ENCODE measurements around the gene SERPINA5. TPM values are rescaled to one million over a fixed set of nuclear protein-coding genes. Genes with fewer than 3 reads are reported as not detected.

SERPINA5 gene
- polyA plus RNA-seq, 1 donor from 2014 or later = not detected

DNA sequence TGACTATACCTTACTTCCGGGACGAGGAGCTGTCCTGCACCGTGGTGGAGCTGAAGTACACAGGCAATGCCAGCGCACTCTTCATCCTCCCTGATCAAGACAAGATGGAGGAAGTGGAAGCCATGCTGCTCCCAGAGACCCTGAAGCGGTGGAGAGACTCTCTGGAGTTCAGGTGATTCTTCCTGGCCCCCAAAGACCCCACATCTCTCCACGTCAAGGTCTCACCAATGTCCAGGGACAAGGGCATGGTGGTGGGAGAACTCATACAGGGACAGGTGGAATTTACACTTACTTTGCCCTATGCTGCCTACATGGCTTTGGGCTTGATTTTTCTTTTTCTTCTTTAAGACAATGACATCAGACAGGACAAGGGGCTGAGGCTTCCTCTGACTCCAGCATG, 38.1 kb downstream of the SERPINA5 start:
- no peak for TF ChIP-seq TAF1 (IDR thresholded peaks at IDR 0.05; ENCODE audit: low read depth)
- no peak for TF ChIP-seq SMC3 (conservative IDR thresholded peaks at IDR 0.05; ENCODE audit: poor library complexity)
- TF ChIP-seq, protein P1, sequence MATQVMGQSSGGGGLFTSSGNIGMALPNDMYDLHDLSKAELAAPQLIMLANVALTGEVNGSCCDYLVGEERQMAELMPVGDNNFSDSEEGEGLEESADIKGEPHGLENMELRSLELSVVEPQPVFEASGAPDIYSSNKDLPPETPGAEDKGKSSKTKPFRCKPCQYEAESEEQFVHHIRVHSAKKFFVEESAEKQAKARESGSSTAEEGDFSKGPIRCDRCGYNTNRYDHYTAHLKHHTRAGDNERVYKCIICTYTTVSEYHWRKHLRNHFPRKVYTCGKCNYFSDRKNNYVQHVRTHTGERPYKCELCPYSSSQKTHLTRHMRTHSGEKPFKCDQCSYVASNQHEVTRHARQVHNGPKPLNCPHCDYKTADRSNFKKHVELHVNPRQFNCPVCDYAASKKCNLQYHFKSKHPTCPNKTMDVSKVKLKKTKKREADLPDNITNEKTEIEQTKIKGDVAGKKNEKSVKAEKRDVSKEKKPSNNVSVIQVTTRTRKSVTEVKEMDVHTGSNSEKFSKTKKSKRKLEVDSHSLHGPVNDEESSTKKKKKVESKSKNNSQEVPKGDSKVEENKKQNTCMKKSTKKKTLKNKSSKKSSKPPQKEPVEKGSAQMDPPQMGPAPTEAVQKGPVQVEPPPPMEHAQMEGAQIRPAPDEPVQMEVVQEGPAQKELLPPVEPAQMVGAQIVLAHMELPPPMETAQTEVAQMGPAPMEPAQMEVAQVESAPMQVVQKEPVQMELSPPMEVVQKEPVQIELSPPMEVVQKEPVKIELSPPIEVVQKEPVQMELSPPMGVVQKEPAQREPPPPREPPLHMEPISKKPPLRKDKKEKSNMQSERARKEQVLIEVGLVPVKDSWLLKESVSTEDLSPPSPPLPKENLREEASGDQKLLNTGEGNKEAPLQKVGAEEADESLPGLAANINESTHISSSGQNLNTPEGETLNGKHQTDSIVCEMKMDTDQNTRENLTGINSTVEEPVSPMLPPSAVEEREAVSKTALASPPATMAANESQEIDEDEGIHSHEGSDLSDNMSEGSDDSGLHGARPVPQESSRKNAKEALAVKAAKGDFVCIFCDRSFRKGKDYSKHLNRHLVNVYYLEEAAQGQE (IDR thresholded peaks at IDR 0.05; ENCODE audit: borderline replicate concordance) = no peak
- no peak for TF ChIP-seq RAD21 (conservative IDR thresholded peaks at IDR 0.05)
- TF ChIP-seq EZH2 (IDR thresholded peaks at IDR 0.05; ENCODE audit: borderline replicate concordance, insufficient read depth, low read length, poor library complexity, severe bottlenecking) = no peak
- no peak for TF ChIP-seq MXI1 (conservative IDR thresholded peaks at IDR 0.05; ENCODE audit: poor library complexity, severe bottlenecking)
- no peak for TF ChIP-seq POLR2AphosphoS5 (IDR thresholded peaks at IDR 0.05)
- no peak for TF ChIP-seq EP300 (conservative IDR thresholded peaks at IDR 0.05; ENCODE audit: poor library complexity, severe bottlenecking)
- TF ChIP-seq, protein P2, sequence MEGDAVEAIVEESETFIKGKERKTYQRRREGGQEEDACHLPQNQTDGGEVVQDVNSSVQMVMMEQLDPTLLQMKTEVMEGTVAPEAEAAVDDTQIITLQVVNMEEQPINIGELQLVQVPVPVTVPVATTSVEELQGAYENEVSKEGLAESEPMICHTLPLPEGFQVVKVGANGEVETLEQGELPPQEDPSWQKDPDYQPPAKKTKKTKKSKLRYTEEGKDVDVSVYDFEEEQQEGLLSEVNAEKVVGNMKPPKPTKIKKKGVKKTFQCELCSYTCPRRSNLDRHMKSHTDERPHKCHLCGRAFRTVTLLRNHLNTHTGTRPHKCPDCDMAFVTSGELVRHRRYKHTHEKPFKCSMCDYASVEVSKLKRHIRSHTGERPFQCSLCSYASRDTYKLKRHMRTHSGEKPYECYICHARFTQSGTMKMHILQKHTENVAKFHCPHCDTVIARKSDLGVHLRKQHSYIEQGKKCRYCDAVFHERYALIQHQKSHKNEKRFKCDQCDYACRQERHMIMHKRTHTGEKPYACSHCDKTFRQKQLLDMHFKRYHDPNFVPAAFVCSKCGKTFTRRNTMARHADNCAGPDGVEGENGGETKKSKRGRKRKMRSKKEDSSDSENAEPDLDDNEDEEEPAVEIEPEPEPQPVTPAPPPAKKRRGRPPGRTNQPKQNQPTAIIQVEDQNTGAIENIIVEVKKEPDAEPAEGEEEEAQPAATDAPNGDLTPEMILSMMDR (IDR thresholded peaks at IDR 0.05; ENCODE audit: poor library complexity, severe bottlenecking) = no peak
- Histone ChIP-seq H3K27ac (ENCODE audit: low read length) (no peak overlapping the region), H3K79me2 (replicated peaks; ENCODE audit: insufficient read depth, low read length) (no peaks in the 10 kb centered on the region), H3F3A (ENCODE audit: insufficient read depth, low read length, poor library complexity, severe bottlenecking) (no peaks in the 10 kb centered on the region), H4K20me1 (ENCODE audit: insufficient read depth) (no peaks in the 10 kb centered on the region), H2AFZ (ENCODE audit: low read depth, low read length) (no peak overlapping the region), H3K9ac (ENCODE audit: low read length) (no peak overlapping the region), H3K4me3 (ENCODE audit: low read length) (no peak overlapping the region), H3K4me2 (ENCODE audit: low read length) (no peak overlapping the region), H3K27me3 (ENCODE audit: insufficient read depth, low read depth, low read length) (no peaks in the 10 kb centered on the region), H3K9me2 (ENCODE audit: insufficient read depth, low read length) (no peaks in the 10 kb centered on the region), H3K9me3 (ENCODE audit: low read length) (peaks cover 10% of the 10 kb centered on the region), H3K36me3 (ENCODE audit: insufficient read depth, low read length) (no peaks in the 10 kb centered on the region)

DNA sequence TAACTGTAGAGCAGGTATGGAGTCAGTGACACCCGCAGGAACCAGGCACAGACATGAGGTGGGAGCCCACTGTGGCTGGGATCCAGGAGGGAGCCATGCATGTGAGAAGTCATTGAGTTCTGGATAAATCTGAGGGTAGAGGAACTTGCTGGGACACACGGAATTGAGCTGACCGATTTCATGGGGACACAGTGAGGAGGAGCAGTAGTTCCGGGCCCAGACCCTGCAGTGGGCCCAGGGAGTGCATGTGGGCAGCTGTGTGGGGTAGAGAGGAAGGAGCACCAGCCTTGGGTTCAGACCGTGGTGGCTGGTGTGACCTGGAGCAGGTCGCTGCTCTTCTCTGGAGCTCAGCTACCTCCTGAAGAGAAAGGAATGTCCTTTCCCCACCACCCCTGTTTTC, 39.4 kb downstream of the SERPINA5 start:
- Histone ChIP-seq H3K4me2 (ENCODE audit: low read length) (no peak overlapping the region), H3K4me3 (ENCODE audit: low read length) (no peak overlapping the region), H3K9me3 (ENCODE audit: low read length) (peaks cover 10% of the 10 kb centered on the region), H3F3A (ENCODE audit: insufficient read depth, low read length, poor library complexity, severe bottlenecking) (no peaks in the 10 kb centered on the region), H3K9ac (ENCODE audit: low read length) (no peak overlapping the region), H2AFZ (ENCODE audit: low read depth, low read length) (no peak overlapping the region), H3K36me3 (ENCODE audit: insufficient read depth, low read length) (no peaks in the 10 kb centered on the region), H3K27me3 (ENCODE audit: insufficient read depth, low read depth, low read length) (no peaks in the 10 kb centered on the region), H3K79me2 (replicated peaks; ENCODE audit: insufficient read depth, low read length) (no peaks in the 10 kb centered on the region), H3K27ac (ENCODE audit: low read length) (no peak overlapping the region), H3K9me2 (ENCODE audit: insufficient read depth, low read length) (no peaks in the 10 kb centered on the region), H4K20me1 (ENCODE audit: insufficient read depth) (no peaks in the 10 kb centered on the region)
- TF ChIP-seq MXI1 (conservative IDR thresholded peaks at IDR 0.05; ENCODE audit: poor library complexity, severe bottlenecking) (no peak), SMC3 (conservative IDR thresholded peaks at IDR 0.05; ENCODE audit: poor library complexity) (no peak), TAF1 (IDR thresholded peaks at IDR 0.05; ENCODE audit: low read depth) (no peak), EZH2 (IDR thresholded peaks at IDR 0.05; ENCODE audit: borderline replicate concordance, insufficient read depth, low read length, poor library complexity, severe bottlenecking) (no peak), EP300 (conservative IDR thresholded peaks at IDR 0.05; ENCODE audit: poor library complexity, severe bottlenecking) (no peak), RAD21 (conservative IDR thresholded peaks at IDR 0.05) (no peak), POLR2AphosphoS5 (IDR thresholded peaks at IDR 0.05) (no peak)
- TF ChIP-seq, protein P2 (IDR thresholded peaks at IDR 0.05; ENCODE audit: poor library complexity, severe bottlenecking) = no peak
- TF ChIP-seq, protein P1 (IDR thresholded peaks at IDR 0.05; ENCODE audit: borderline replicate concordance) = no peak
